Right atrium auricular region (tissue), 2 donors: Measurements from ENCODE around the gene NCOA3. TPM values are rescaled to one million over a fixed set of nuclear protein-coding genes. Genes with fewer than 3 reads are reported as not detected.

Source experiments
- DNase-seq: peaks from one replicate; pipeline ENCODE4 v3.0.0-alpha.2; 2019; ENCODE audit warnings: low spot score
- H3K27ac ChIP-seq, 2 donors: fragments of 200-600 bp; sonication (generic); 1 replicate in 1 of 2; 2 replicates in 1 of 2; pipeline ENCODE4 v1.5.1; 2016 to 2019
- H3K27me3 ChIP-seq, 2 donors: fragments of 200-600 bp; sonication (generic); one replicate each; pipeline versions ENCODE4 v1.5.1 to v1.6.0; 2017 to 2019
- H3K36me3 ChIP-seq: fragments of 200-600 bp; sonication (generic); one replicate; pipeline ENCODE4 v1.5.1; 2016
- H3K4me1 ChIP-seq, 2 donors: fragments of 200-600 bp; sonication (generic); one replicate each; pipeline versions ENCODE4 v1.5.1 to v1.6.0; 2017 to 2019
- H3K4me3 ChIP-seq, 2 donors: fragments of 200-600 bp; sonication (generic); 1 replicate in 1 of 2; 2 replicates in 1 of 2; pipeline ENCODE4 v1.5.1; 2017 to 2019; ENCODE audit warnings: mild to moderate bottlenecking in 1 of 2, moderate library complexity in 1 of 2
- H3K9me3 ChIP-seq, 2 donors: fragments of 200-600 bp; sonication (generic); one replicate each; pipeline ENCODE4 v1.5.1; 2019
- total RNA-seq, 2 donors: library from RNA; depleted of rRNA; stranded (reverse); fragments of >200 nt; gene quantifications; one replicate each; pipeline ENCODE4 v1.1.0, GENCODE V29; 2016
- TF ChIP-seq, protein P1 (sequence below), 2 donors: fragments of 200-600 bp; sonication (generic); IDR thresholded peaks; one replicate each; pipeline ENCODE4 v1.5.1; 2019; ENCODE audit warnings: antibody characterized with exemption in 2 of 2

Gene NCOA3
- total RNA-seq, 2 donors from 2014 or later = 24.1 to 27.4 TPM

GRCh38 chr20:47557218-47557617 lies 55.5 kb downstream of the NCOA3 start:
- no peak for DNase-seq
- Histone ChIP-seq H3K4me1 (peaks cover 0 to 36% of the 10 kb centered on the region in 2 donors), H3K27me3 (no peaks in the 10 kb centered on the region), H3K9me3 (no peaks in the 10 kb centered on the region), H3K4me3 (no peak overlapping the region), H3K36me3 (no peaks in the 10 kb centered on the region), H3K27ac (no peak overlapping the region)
- TF ChIP-seq, protein P1, sequence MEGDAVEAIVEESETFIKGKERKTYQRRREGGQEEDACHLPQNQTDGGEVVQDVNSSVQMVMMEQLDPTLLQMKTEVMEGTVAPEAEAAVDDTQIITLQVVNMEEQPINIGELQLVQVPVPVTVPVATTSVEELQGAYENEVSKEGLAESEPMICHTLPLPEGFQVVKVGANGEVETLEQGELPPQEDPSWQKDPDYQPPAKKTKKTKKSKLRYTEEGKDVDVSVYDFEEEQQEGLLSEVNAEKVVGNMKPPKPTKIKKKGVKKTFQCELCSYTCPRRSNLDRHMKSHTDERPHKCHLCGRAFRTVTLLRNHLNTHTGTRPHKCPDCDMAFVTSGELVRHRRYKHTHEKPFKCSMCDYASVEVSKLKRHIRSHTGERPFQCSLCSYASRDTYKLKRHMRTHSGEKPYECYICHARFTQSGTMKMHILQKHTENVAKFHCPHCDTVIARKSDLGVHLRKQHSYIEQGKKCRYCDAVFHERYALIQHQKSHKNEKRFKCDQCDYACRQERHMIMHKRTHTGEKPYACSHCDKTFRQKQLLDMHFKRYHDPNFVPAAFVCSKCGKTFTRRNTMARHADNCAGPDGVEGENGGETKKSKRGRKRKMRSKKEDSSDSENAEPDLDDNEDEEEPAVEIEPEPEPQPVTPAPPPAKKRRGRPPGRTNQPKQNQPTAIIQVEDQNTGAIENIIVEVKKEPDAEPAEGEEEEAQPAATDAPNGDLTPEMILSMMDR (IDR thresholded peaks at IDR 0.05) = no peak

DNA sequence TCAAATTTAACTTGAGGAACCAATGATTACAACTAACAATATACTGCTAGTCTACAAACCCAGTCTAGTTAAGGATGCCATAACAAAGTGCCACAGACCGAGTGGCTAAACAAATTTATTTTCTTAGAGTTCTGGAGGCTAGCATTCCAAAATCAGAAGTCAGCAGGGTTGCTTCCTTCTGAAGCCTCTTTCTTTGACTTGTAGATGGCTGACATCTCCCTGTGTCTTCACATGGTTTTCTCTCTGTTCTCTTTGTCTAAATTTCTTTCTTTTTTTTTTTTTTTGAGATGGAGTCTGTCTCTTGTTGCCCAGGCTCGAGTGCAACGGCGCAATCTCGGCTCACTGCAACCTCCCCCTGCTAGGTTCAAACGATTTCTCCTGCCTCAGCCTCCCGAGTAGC lies 56.1 kb downstream of the NCOA3 start:
- no peaks in the 10 kb centered on the region for H3K9me3 ChIP-seq
- DNase-seq = no peak
- no peak overlapping the region for H3K27ac ChIP-seq
- no peak overlapping the region for H3K4me3 ChIP-seq
- peaks cover 0 to 36% of the 10 kb centered on the region in 2 donors for H3K4me1 ChIP-seq
- no peaks in the 10 kb centered on the region for H3K27me3 ChIP-seq
- H3K36me3 ChIP-seq = no peaks in the 10 kb centered on the region
- TF ChIP-seq, protein P1 (IDR thresholded peaks at IDR 0.05) = no peak

GRCh38 chr20:47558295-47559066 lies 56.8 kb downstream of the NCOA3 start:
- no peaks in the 10 kb centered on the region for H3K9me3 ChIP-seq
- DNase-seq = no peak
- H3K27me3 ChIP-seq = no peaks in the 10 kb centered on the region
- no peaks in the 10 kb centered on the region for H3K36me3 ChIP-seq
- peaks cover 0 to 36% of the 10 kb centered on the region in 2 donors for H3K4me1 ChIP-seq
- no peak overlapping the region for H3K4me3 ChIP-seq
- H3K27ac ChIP-seq = no peak overlapping the region
- TF ChIP-seq, protein P1 (IDR thresholded peaks at IDR 0.05) = no peak

- H3K4me3 ChIP-seq = no peak overlapping the region
- peaks cover 0 to 36% of the 10 kb centered on the region in 2 donors for H3K4me1 ChIP-seq
- H3K27ac ChIP-seq = no peak overlapping the region
- no peak for DNase-seq
- no peaks in the 10 kb centered on the region for H3K27me3 ChIP-seq
- no peaks in the 10 kb centered on the region for H3K9me3 ChIP-seq
- TF ChIP-seq, protein P1 (IDR thresholded peaks at IDR 0.05) = no peak
- no peaks in the 10 kb centered on the region for H3K36me3 ChIP-seq
Measured at GRCh38 chr20:47559141-47559540, 57.5 kb downstream of the NCOA3 start.

DNA sequence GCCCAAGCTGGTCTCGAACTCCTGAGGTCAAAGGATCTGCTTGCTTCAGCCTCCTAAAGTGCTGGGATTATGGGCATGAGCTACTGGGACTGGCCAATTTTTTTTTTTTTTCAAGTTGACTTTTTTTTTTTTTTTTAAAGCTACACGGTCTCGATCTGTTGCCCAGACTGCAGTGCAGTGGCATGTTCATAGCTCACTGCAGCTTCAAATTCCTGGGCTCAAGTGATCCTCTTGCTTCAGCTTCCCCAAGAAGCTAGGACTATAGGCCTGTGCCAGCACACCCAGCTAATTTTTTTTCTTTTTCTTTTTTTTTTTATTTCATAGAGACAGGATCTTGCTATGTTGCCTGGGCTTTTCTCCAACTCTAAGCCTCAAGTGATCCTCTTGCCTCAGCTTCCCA lies 59.5 kb downstream of the NCOA3 start:
- no peak for DNase-seq
- Histone ChIP-seq H3K4me3 (no peak overlapping the region), H3K36me3 (no peaks in the 10 kb centered on the region), H3K9me3 (no peaks in the 10 kb centered on the region), H3K4me1 (peaks cover 0 to 43% of the 10 kb centered on the region in 2 donors), H3K27me3 (no peaks in the 10 kb centered on the region), H3K27ac (no peak overlapping the region)
- TF ChIP-seq, protein P1 (IDR thresholded peaks at IDR 0.05) = no peak
